IMR-90 (cell line): ENCODE results near the gene PIGW. TPM values are rescaled to one million over a fixed set of nuclear protein-coding genes. Genes with fewer than 3 reads are reported as not detected.

Experiments used
- ATAC-seq: fragments of 200-7000 bp; cut with Tn5 transposase; 2 replicates; pipeline ENCODE4 v1.9.1; 2020; ENCODE audit warnings: low read depth, mild to moderate bottlenecking, moderate library complexity
- BruUV-seq: library from RNA; stranded (reverse); fragments of 400-500 nt; replicated peaks from 2 replicates; lab custom pipeline; 2021; lab: Mats Ljungman, UMichigan
- CTCF ChIA-PET: fragments of 300-600 bp; formaldehyde crosslinking; extraction: SDS; loops from one replicate; lab custom pipeline; 2021; ENCODE audit warnings: antibody characterized with exemption; lab: Yijun Ruan, JAX
- POLR2A ChIA-PET: fragments of 300-600 bp; sonication (Branson Sonifier 250); formaldehyde crosslinking; loops from one replicate; lab custom pipeline; 2022; ENCODE audit warnings: antibody characterized with exemption; ENCODE audit not compliant: unreplicated experiment; lab: Charles Lee
- DNase-seq: peaks from one replicate; pipeline ENCODE4 v3.0.0; 2013
- H2AFZ ChIP-seq: replicated peaks from 2 replicates; pipeline ENCODE3; 2013; ENCODE audit warnings: low read length, mild to moderate bottlenecking; ENCODE audit not compliant: poor library complexity
- H2AK5ac ChIP-seq: 2 replicates; pipeline ENCODE4 v1.6.1; 2013; ENCODE audit warnings: low read depth, low read length, inconsistent platforms
- H2AK9ac ChIP-seq: replicated peaks from 2 replicates; pipeline ENCODE3; 2013; ENCODE audit warnings: mild to moderate bottlenecking, low read depth, low read length, moderate library complexity; ENCODE audit not compliant: poor library complexity
- H2BK120ac ChIP-seq: 2 replicates; pipeline ENCODE4 v1.6.1; 2013; ENCODE audit warnings: low read depth, low read length, inconsistent platforms
- H2BK15ac ChIP-seq: 3 replicates; pipeline ENCODE4 v1.6.1; 2013; ENCODE audit warnings: low read depth, low read length, inconsistent platforms
- H2BK20ac ChIP-seq: 2 replicates; pipeline ENCODE4 v1.6.1; 2013; ENCODE audit warnings: low read depth, mild to moderate bottlenecking, inconsistent platforms, low read length, moderate library complexity
- H2BK5ac ChIP-seq: 2 replicates; pipeline ENCODE4 v1.6.1; 2013; ENCODE audit warnings: mild to moderate bottlenecking, low read depth, low read length, inconsistent platforms; ENCODE audit not compliant: poor library complexity, severe bottlenecking
- H3K14ac ChIP-seq: replicated peaks from 2 replicates; pipeline ENCODE4 v1.6.1; 2013; ENCODE audit warnings: low read depth, low read length, inconsistent platforms
- H3K18ac ChIP-seq: 2 replicates; pipeline ENCODE4 v1.6.1; 2013; ENCODE audit warnings: low read depth, low read length, control low read depth
- H3K23ac ChIP-seq: 2 replicates; pipeline ENCODE4 v1.6.1; 2013; ENCODE audit warnings: low read depth, low read length, inconsistent platforms
- H3K27ac ChIP-seq: 2 replicates; pipeline ENCODE4 v1.5.1; 2013; ENCODE audit warnings: mild to moderate bottlenecking, control low read depth, low read length; ENCODE audit not compliant: insufficient read depth
- H3K27me3 ChIP-seq: 2 replicates; pipeline ENCODE4 v1.6.1; 2013; ENCODE audit warnings: low read length; ENCODE audit not compliant: control insufficient read depth, insufficient read depth
- H3K36me3 ChIP-seq: 2 replicates; pipeline ENCODE4 v1.6.1; 2013; ENCODE audit warnings: low read length, mixed read lengths; ENCODE audit not compliant: control insufficient read depth, insufficient read depth
- H3K4ac ChIP-seq: 2 replicates; pipeline ENCODE4 v1.6.1; 2013; ENCODE audit warnings: low read depth, low read length, inconsistent platforms
- H3K4me1 ChIP-seq: 2 replicates; pipeline ENCODE4 v1.6.1; 2013; ENCODE audit warnings: low read length, mixed read lengths; ENCODE audit not compliant: control insufficient read depth, insufficient read depth
- H3K4me2 ChIP-seq: 2 replicates; pipeline ENCODE4 v1.6.1; 2013; ENCODE audit warnings: low read depth, mild to moderate bottlenecking, control low read depth, low read length, moderate library complexity
- H3K4me3 ChIP-seq: 2 replicates; pipeline ENCODE4 v1.5.1; 2013; ENCODE audit warnings: low read depth, mild to moderate bottlenecking, control low read depth, low read length, moderate library complexity; ENCODE audit not compliant: insufficient read depth
- H3K56ac ChIP-seq: 2 replicates; pipeline ENCODE4 v1.6.1; 2013; ENCODE audit warnings: low read length, inconsistent platforms; ENCODE audit not compliant: insufficient read depth; ENCODE audit errors: extremely low read depth
- H3K79me1 ChIP-seq, 2 experiments: 2 replicates each; pipeline ENCODE4 v1.6.1; 2013; ENCODE audit warnings: low read length in 2 of 2, inconsistent platforms in 1 of 2, low read depth in 1 of 2
- H3K9ac ChIP-seq: 2 replicates; pipeline ENCODE4 v1.6.1; 2013; ENCODE audit warnings: low read depth, low read length, control low read depth
- H3K9me1 ChIP-seq: 2 replicates; pipeline ENCODE4 v1.6.1; 2013; ENCODE audit warnings: low read length, inconsistent platforms; ENCODE audit not compliant: insufficient read depth
- H3K9me3 ChIP-seq: 2 replicates; pipeline ENCODE4 v1.6.1; 2013; ENCODE audit warnings: low read length; ENCODE audit not compliant: control insufficient read depth, insufficient read depth
- H4K20me1 ChIP-seq: 2 replicates; pipeline ENCODE4 v1.6.1; 2013; ENCODE audit warnings: low read length, inconsistent platforms; ENCODE audit not compliant: insufficient read depth
- H4K5ac ChIP-seq: 2 replicates; pipeline ENCODE4 v1.6.1; 2013; ENCODE audit warnings: mild to moderate bottlenecking, low read depth, low read length, control low read depth
- H4K8ac ChIP-seq, 2 experiments: 2 replicates each; pipeline ENCODE4 v1.6.1; 2013; ENCODE audit warnings: low read depth in 2 of 2, low read length in 2 of 2, control low read depth in 1 of 2, inconsistent platforms in 1 of 2
- H4K91ac ChIP-seq: 2 replicates; pipeline ENCODE4 v1.6.1; 2013; ENCODE audit warnings: low read depth, low read length, inconsistent platforms; ENCODE audit not compliant: insufficient read depth
- BHLHE40 ChIP-seq: fragments of 150-350 bp; IDR thresholded peaks from 2 replicates; pipeline ENCODE4 v1.6.1; 2016; ENCODE audit warnings: mild to moderate bottlenecking, low read depth, low read length
- CEBPB ChIP-seq: IDR thresholded peaks from 2 replicates; pipeline ENCODE4 v1.6.1; 2012; ENCODE audit warnings: low read depth, low read length, improper control_type of control experiment
- MAZ ChIP-seq: IDR thresholded peaks from 2 replicates; pipeline ENCODE4 v1.6.1; 2012; ENCODE audit warnings: low read depth, mild to moderate bottlenecking, low read length, improper control_type of control experiment, moderate library complexity, borderline replicate concordance
- POLR2A ChIP-seq: IDR thresholded peaks from 2 replicates; pipeline ENCODE4 v1.6.1; 2012; ENCODE audit warnings: mild to moderate bottlenecking, low read depth, low read length
- WGBS, 2 experiments: methylation state at CpG; one replicate each; pipeline versions ENCODE4 v1.1.5 to v1.1.7; 2013; ENCODE audit warnings: missing lambda C conversion rate in 2 of 2; ENCODE audit not compliant: insufficient read length in 1 of 2; ENCODE audit errors: extremely low coverage in 2 of 2; 5-methylcytosine and 5-hydroxymethylcytosine counted together
- dilution Hi-C: fragments of 300-500 bp; cut with HindIII; formaldehyde crosslinking; loops from one replicate; pipeline ENCODE4 v1.14.3; 2018; ENCODE audit warnings: low sequenced_read_pairs; ENCODE audit not compliant: unreplicated experiment
- in situ Hi-C: fragments of 300-500 bp; cut with MboI; formaldehyde crosslinking; loops from 3 replicates; pipeline ENCODE4 v1.14.3; 2019; ENCODE audit warnings: low sequenced_read_pairs, inconsistent platforms, mixed read lengths
- intact Hi-C: fragments of 100-400 bp; cut with micrococcal nuclease; formaldehyde crosslinking; loops from 2 replicates; pipeline ENCODE4 v1.10.0; 2022
- polyA plus RNA-seq, 3 experiments: library from polyadenylated mRNA; depleted of rRNA; stranded (reverse); fragments of >200 nt; gene quantifications; 2 replicates each; pipeline ENCODE4 v1.2.3, GENCODE V29; 2012; ENCODE audit warnings: low replicate concordance in 1 of 3
- total RNA-seq: library from RNA; depleted of rRNA; stranded (reverse); fragments of >200 nt; gene quantifications from 2 replicates; pipeline ENCODE4 v1.2.3, GENCODE V29; 2012

The PIGW gene
- total and polyA plus RNA-seq, 2 of the 4 experiments (the other 2 are of a cell fraction): 4.5 to 5.5 TPM

- no peaks in the 10 kb centered on the region; the same call in 1 of the 2 replicates for H3K4me1 ChIP-seq
- peaks cover 12 to 31% of the 10 kb centered on the region in 2 experiments; a peak in 3 of 4 replicates for H3K79me1 ChIP-seq
- peak overlapping the region; percentile 89 for H3K14ac ChIP-seq
- H3K27ac ChIP-seq: peak overlapping the region; percentile 96
- WGBS, 2 experiments: 0% methylated on average over 16 of the region's 60 CpGs; no CpG with 5 or more reads in 1 of the 2 experiments
- no peaks in the 10 kb centered on the region for H3K9me1 ChIP-seq
- 0 out of 2 replicates have a peak overlapping the region, but pooled peaks have one; percentile 23 for H2BK120ac ChIP-seq
- intact Hi-C loops: loop anchor here (2.0 kb wide), 1 partner anchor 15 kb away; no protein-coding TSS in a partner anchor
- H3K4me3 ChIP-seq: peak overlapping the region; percentile 86
- POLR2A ChIA-PET: interaction anchor here (0.6 to 0.8 kb wide), 2 partner anchors 18 to 22 kb away, joined by 3 read pairs; no protein-coding TSS in a partner anchor
- peak overlapping the region; percentile 98 for H3K4me2 ChIP-seq
- H3K9ac ChIP-seq: peak overlapping the region; percentile 97
- no peaks in the 10 kb centered on the region for H3K9me3 ChIP-seq
- in situ Hi-C loops: no loop called here
- H2BK15ac ChIP-seq: no peak overlapping the region; the same call in 2 of the 3 replicates
- peak overlapping the region; percentile 90 for H3K56ac ChIP-seq
- H2AK5ac ChIP-seq: peak overlapping the region; percentile 97
- H2BK20ac ChIP-seq: no peak overlapping the region
- no peaks in the 10 kb centered on the region for H3K27me3 ChIP-seq
- no peak for TF ChIP-seq POLR2A
- peak; percentile 55 for TF ChIP-seq BHLHE40
- TF ChIP-seq CEBPB: peak; percentile 95
- TF ChIP-seq MAZ: peak; percentile 98
- peak; percentile 98 for DNase-seq
- H4K91ac ChIP-seq: peak overlapping the region; percentile 88
- H3K18ac ChIP-seq: peak overlapping the region; percentile 46
- H3K36me3 ChIP-seq: peaks cover 4% of the 10 kb centered on the region
- peak overlapping the region; percentile 89 for H3K23ac ChIP-seq
- peak; percentile 84 for ATAC-seq
- peak overlapping the region; percentile 94 for H2AFZ ChIP-seq
- H2BK5ac ChIP-seq: peak overlapping the region; percentile 89
- peak overlapping the region; percentile 74 for H4K5ac ChIP-seq
- peaks cover 52% of the 10 kb centered on the region for H4K20me1 ChIP-seq
- CTCF ChIA-PET: no interaction called here
- peak overlapping the region; percentile 81 for H3K4ac ChIP-seq
- H2AK9ac ChIP-seq: peak overlapping the region; percentile 80
- BruUV-seq: no TSS peak
- peak overlapping the region; percentile 87 to 88 for H4K8ac ChIP-seq
- dilution Hi-C loops: no loop called here
These were observed 11.0 kb downstream of the PIGW start for GRCh38 chr17:36545465-36546417.
